K562 (cell line): Measurements from ENCODE around the gene ATP2A1. TPM values are rescaled to one million over a fixed set of nuclear protein-coding genes. Genes with fewer than 3 reads are reported as not detected.

Experiments
- ATAC-seq: fragments of 200-7000 bp; cut with Tn5 transposase; 3 replicates; pipeline ENCODE4 v1.9.1; 2020; ENCODE audit warnings: moderate library complexity
- BruUV-seq: library from RNA; stranded (reverse); fragments of 400-500 nt; replicated peaks from 2 replicates; lab custom pipeline; 2021; lab: Mats Ljungman, UMichigan
- CTCF ChIA-PET: fragments of 300-600 bp; formaldehyde crosslinking; extraction: SDS; loops from one replicate; lab custom pipeline; 2021; ENCODE audit warnings: low intra/inter-chr PET ratio; lab: Yijun Ruan, JAX
- POLR2A ChIA-PET: fragments of 300-600, 350-650 bp; sonication (Branson Sonifier 250); formaldehyde crosslinking; extraction: SDS; loops from one replicate; lab custom pipeline; 2021; ENCODE audit warnings: antibody characterized with exemption, inconsistent platforms; lab: Yijun Ruan, JAX
- DNase-seq, 4 experiments: peaks; one replicate each; pipeline versions ENCODE4 v3.0.0 to v3.0.0-alpha.2; 2011 to 2018; ENCODE audit warnings: low spot score in 3 of 4, mixed read lengths in 3 of 4; ENCODE audit errors: extremely low read depth in 1 of 4
- FAIRE-seq: peaks from 2 replicates; lab custom pipeline; 2011; peaks lifted over from hg19 to GRCh38; lab: Jason Lieb, UNC
- H2AFZ ChIP-seq: 2 replicates; pipeline ENCODE4 v1.6.0; 2011; ENCODE audit warnings: low read depth, low read length, control low read depth, inconsistent platforms
- H3K27ac ChIP-seq: fragments of 200-600 bp; 3 replicates; pipeline ENCODE4 v1.8.0; 2011; ENCODE audit warnings: low read depth, mild to moderate bottlenecking, control low read depth, inconsistent platforms, low read length, moderate library complexity, mixed read lengths; ENCODE audit errors: extremely low read depth
- H3K27me3 ChIP-seq, 2 experiments: fragments of 300-600 bp in 1 of 2; 2 replicates in 1 of 2; 3 replicates in 1 of 2; pipeline versions ENCODE4 v1.6.0 to v1.8.0; 2011; ENCODE audit warnings: inconsistent platforms in 2 of 2, low read length in 2 of 2, mild to moderate bottlenecking in 1 of 2, mixed read lengths in 1 of 2, moderate library complexity in 1 of 2; ENCODE audit not compliant: control insufficient read depth in 2 of 2, insufficient read depth in 2 of 2
- H3K36me3 ChIP-seq: fragments of 300-600 bp; 3 replicates; pipeline ENCODE4 v1.8.0; 2011; ENCODE audit warnings: mild to moderate bottlenecking, low read length, inconsistent platforms; ENCODE audit not compliant: control insufficient read depth, insufficient read depth
- H3K4me1 ChIP-seq, 2 experiments: fragments of 200-600 bp in 1 of 2; replicated peaks in 1 of 2; 2 replicates in 1 of 2; 3 replicates in 1 of 2; pipeline versions ENCODE4 v1.5.1 to v1.8.0; 2011; ENCODE audit warnings: inconsistent platforms in 2 of 2, low read length in 2 of 2, mild to moderate bottlenecking in 1 of 2, mixed read lengths in 1 of 2, moderate library complexity in 1 of 2; ENCODE audit not compliant: control insufficient read depth in 2 of 2, insufficient read depth in 2 of 2
- H3K4me2 ChIP-seq: 2 replicates; pipeline ENCODE4 v1.6.1; 2011; ENCODE audit warnings: low read length, control low read depth, inconsistent platforms, mixed read lengths; ENCODE audit not compliant: insufficient read depth
- H3K4me3 ChIP-seq: fragments of 200-600 bp; sonication (generic), shearing (Covaris generic); 2 replicates; pipeline ENCODE4 v1.5.1; 2016; ENCODE audit warnings: control low read depth, inconsistent platforms
- H3K79me2 ChIP-seq: fragments of 200-600 bp; 3 replicates; pipeline ENCODE4 v1.8.0; 2011; ENCODE audit warnings: low read length, inconsistent platforms; ENCODE audit not compliant: control insufficient read depth, insufficient read depth
- H3K9ac ChIP-seq, 2 experiments: 2 replicates each; pipeline versions ENCODE4 v1.6.0 to v1.6.1; 2011; ENCODE audit warnings: low read depth in 2 of 2, low read length in 2 of 2, control low read depth in 1 of 2, inconsistent platforms in 1 of 2, mild to moderate bottlenecking in 1 of 2, mixed read lengths in 1 of 2; ENCODE audit not compliant: insufficient read depth in 1 of 2
- H3K9me1 ChIP-seq: one replicate; pipeline ENCODE4 v1.6.0; 2011; ENCODE audit warnings: inconsistent platforms, mild to moderate bottlenecking, low read length, moderate library complexity; ENCODE audit not compliant: control insufficient read depth, insufficient read depth
- H3K9me3 ChIP-seq: replicated peaks from 2 replicates; pipeline ENCODE4 v1.5.1; 2011; ENCODE audit warnings: low read depth, low read length, inconsistent platforms; ENCODE audit not compliant: control insufficient read depth, insufficient read depth
- H4K20me1 ChIP-seq: replicated peaks from 2 replicates; pipeline ENCODE4 v1.6.1; 2011; ENCODE audit warnings: low read length, inconsistent platforms, mixed read lengths; ENCODE audit not compliant: control insufficient read depth, insufficient read depth
- ADNP ChIP-seq: fragments of 200-800 bp; sonication (Bioruptor generic); IDR thresholded peaks from 2 replicates; pipeline ENCODE4 v1.6.1; 2016; ENCODE audit warnings: missing genetic modification characterization, missing compliant biosample characterization
- BMI1 ChIP-seq: fragments of 150-350 bp; IDR thresholded peaks from 2 replicates; pipeline ENCODE4 v1.6.1; 2014; ENCODE audit warnings: low read length
- CBX1 ChIP-seq: sonication (generic); IDR thresholded peaks from 2 replicates; pipeline ENCODE4 v1.6.1; 2016; ENCODE audit warnings: antibody characterized with exemption, low read depth, mild to moderate bottlenecking
- CREBBP ChIP-seq: IDR thresholded peaks from one replicate; pipeline ENCODE4 v1.6.1; 2012; ENCODE audit warnings: low read depth, mild to moderate bottlenecking, control low read depth, inconsistent platforms, low read length
- DEAF1 ChIP-seq: fragments of 450-650 bp; formaldehyde crosslinking; IDR thresholded peaks from 2 replicates; pipeline ENCODE4 v1.4.0; 2020; ENCODE audit warnings: mild to moderate bottlenecking, moderate library complexity
- ELF2 ChIP-seq: fragments of 250-450 bp; sonication (Bioruptor Pico); IDR thresholded peaks from 2 replicates; pipeline ENCODE4 v1.5.0; 2021; ENCODE audit warnings: mild to moderate bottlenecking
- ESRRA ChIP-seq: fragments of 450-650 bp; IDR thresholded peaks from 2 replicates; pipeline ENCODE4 v1.6.1; 2014; ENCODE audit warnings: low read depth, mild to moderate bottlenecking, moderate library complexity, borderline replicate concordance
- HMGXB4 ChIP-seq: sonication (generic); formaldehyde crosslinking; IDR thresholded peaks from 2 replicates; pipeline ENCODE4 v1.8.1; 2023; ENCODE audit warnings: mild to moderate bottlenecking, missing genetic modification reagents
- MEIS2 ChIP-seq: fragments of 450-650 bp; IDR thresholded peaks from 2 replicates; pipeline ENCODE4 v1.6.1; 2014; ENCODE audit warnings: mild to moderate bottlenecking; ENCODE audit not compliant: partially characterized antibody
- NFYB ChIP-seq: IDR thresholded peaks from 2 replicates; pipeline ENCODE4 v1.6.1; 2011; ENCODE audit warnings: mild to moderate bottlenecking, moderate library complexity; ENCODE audit not compliant: insufficient read length; ENCODE audit errors: extremely low read depth
- PHTF2 ChIP-seq: fragments of 250-450 bp; sonication (Bioruptor Pico); IDR thresholded peaks from 2 replicates; pipeline ENCODE4 v1.5.0; 2021; ENCODE audit warnings: mild to moderate bottlenecking
- POLR3A ChIP-seq: IDR thresholded peaks from 2 replicates; pipeline ENCODE4 v1.6.1; 2011; ENCODE audit warnings: borderline replicate concordance, mild to moderate bottlenecking, moderate library complexity; ENCODE audit not compliant: insufficient read length, insufficient read depth; ENCODE audit errors: extremely low read depth
- RBBP5 ChIP-seq: fragments of 200-600 bp; sonication (generic); IDR thresholded peaks from 2 replicates; pipeline ENCODE4 v1.6.1; 2012; ENCODE audit warnings: borderline replicate concordance, mild to moderate bottlenecking, low read length, control low read depth, inconsistent platforms; ENCODE audit not compliant: insufficient read depth, poor library complexity, severe bottlenecking
- SMAD4 ChIP-seq: fragments of 250-450 bp; sonication (Bioruptor Pico); conservative IDR thresholded peaks from 2 replicates; pipeline ENCODE4 v1.8.0; 2021; ENCODE audit warnings: inconsistent platforms, mild to moderate bottlenecking, moderate library complexity
- ZNF23 ChIP-seq: fragments of 250-450 bp; sonication (Bioruptor Pico); IDR thresholded peaks from 2 replicates; pipeline ENCODE4 v1.4.0; 2020; ENCODE audit warnings: mild to moderate bottlenecking
- WGBS: fragments of 100-300 bp; shearing (Covaris generic); methylation state at CpG from one replicate; pipeline ENCODE4 v1.1.6; 2016; ENCODE audit warnings: low coverage, mixed read lengths; ENCODE audit not compliant: insufficient coverage; ENCODE audit errors: missing lambda C conversion rate; 5-methylcytosine and 5-hydroxymethylcytosine counted together
- in situ Hi-C: fragments of 300-500 bp; cut with MboI; formaldehyde crosslinking; loops from 4 replicates; pipeline ENCODE4 v1.15.0; 2018; ENCODE audit warnings: inconsistent platforms, mixed read lengths
- intact Hi-C: fragments of 100-400 bp; cut with micrococcal nuclease; formaldehyde crosslinking; loops from 2 replicates; pipeline ENCODE4 v1.14.2; 2022
- polyA plus RNA-seq, 8 experiments: library from polyadenylated mRNA; depleted of rRNA in 4 of 8; stranded (reverse) in 5 of 8; unstranded in 3 of 8; fragments of >200 nt; fragmentation: Nextera tagmentation in 2 of 8; fragmentation: Illumina TruSeq in 1 of 8; extraction: Ambion mirVana in 2 of 8; extraction: Trizol in 1 of 8; gene quantifications; 2 replicates each; pipeline versions ENCODE4 v1.2.1 to v1.2.3, GENCODE V29; 2011 to 2014; ENCODE audit warnings: inconsistent platforms in 1 of 8, missing spikeins in 1 of 8
- total RNA-seq, 7 experiments: library from RNA; depleted of rRNA in 6 of 7; stranded (reverse); fragments of >200 nt in 6 of 7; fragmentation: Illumina TruSeq in 2 of 7; extraction: Trizol in 2 of 7; gene quantifications; 2 replicates each; pipeline versions ENCODE4 v1.2.1 to v1.2.3, GENCODE V29; 2011 to 2021; ENCODE audit warnings: low replicate concordance in 1 of 7

ATP2A1 gene
- total and polyA plus RNA-seq, 9 of the 15 experiments (the other 6 are each of a cell fraction or from before 2014, with no cell fraction given): 0.25 to 2.6 (median 0.65) TPM

GRCh38 chr16:28846933-28847273 is 31.4 kb upstream of the ATP2A1 start (continued):
- TF ChIP-seq ESRRA (no peak), CREBBP (no peak), MEIS2 (no peak), ELF2 (CRISPR knock-in tag) (no peak), DEAF1 (CRISPR knock-in tag) (no peak), POLR3A (no peak), ADNP (tag) (peak; percentile 96)

GRCh38 chr16:28858421-28858820 is 19.9 kb upstream of the ATP2A1 start:
- BruUV-seq: no TSS peak
- in situ Hi-C loops: no loop called here

More at GRCh38 chr16:28858421-28858820, 19.9 kb upstream of the ATP2A1 start:
- Histone ChIP-seq H3K36me3 (no peaks in the 10 kb centered on the region), H3K9ac (no peak overlapping the region), H3K4me3 (no peak overlapping the region), H3K27me3 (no peaks in the 10 kb centered on the region), H4K20me1 (no peaks in the 10 kb centered on the region), H3K4me1 (peaks cover 5 to 7% of the 10 kb centered on the region in 2 experiments), H3K79me2 (peaks cover 18% of the 10 kb centered on the region), H2AFZ (no peak overlapping the region), H3K27ac (no peak overlapping the region), H3K4me2 (no peak overlapping the region), H3K9me1 (no peaks in the 10 kb centered on the region), H3K9me3 (no peaks in the 10 kb centered on the region)
- intact Hi-C loops: no loop called here
- FAIRE-seq (no peak), DNase-seq (no peak), ATAC-seq (no peak)
- 80% methylated on average over 8 of the region's 8 CpGs for WGBS
- POLR2A ChIA-PET: interaction anchor here (0.6 to 4.0 kb wide), 4 partner anchors 9 to 12 kb away, joined by 3 to 16 read pairs (median 9); partner anchors contain the start of gene TUFM
- CTCF ChIA-PET: no interaction called here
- TF ChIP-seq SMAD4 (CRISPR knock-in tag) (no peak), NFYB (no peak), PHTF2 (CRISPR knock-in tag) (no peak), CBX1 (no peak), BMI1 (no peak), ZNF23 (no peak), HMGXB4 (CRISPR knock-in tag) (no peak), RBBP5 (no peak)
